Left lung (tissue), 10 donors: ENCODE data around the gene COASY. TPM values are rescaled to one million over a fixed set of nuclear protein-coding genes. Genes with fewer than 3 reads are reported as not detected.

Experiments used
- ATAC-seq: fragments of 200-7000 bp; cut with Tn5 transposase; one replicate; pipeline ENCODE4 v1.9.1; 2020; ENCODE audit warnings: moderate library complexity
- DNase-seq, 4 donors: peaks; one replicate each; pipeline ENCODE4 v3.0.0-alpha.2; 2013 to 2020
- H3K27ac ChIP-seq, 2 donors: fragments of 200-600 bp; sonication (generic) in 1 of 2; one replicate each; pipeline versions ENCODE4 v1.5.0 to v1.8.0; 2020 to 2021
- H3K27me3 ChIP-seq, 2 donors: fragments of 200-600 bp; sonication (generic) in 1 of 2; one replicate each; pipeline versions ENCODE4 v1.5.0 to v1.8.0; 2020 to 2021
- H3K36me3 ChIP-seq, 2 donors: fragments of 200-600 bp; sonication (generic) in 1 of 2; one replicate each; pipeline versions ENCODE4 v1.5.0 to v1.8.0; 2020 to 2021
- H3K4me1 ChIP-seq, 2 donors: fragments of 200-600 bp; one replicate each; pipeline ENCODE4 v1.8.0; 2021
- H3K4me3 ChIP-seq, 2 donors: fragments of 200-600 bp; sonication (generic) in 1 of 2; one replicate each; pipeline versions ENCODE4 v1.5.0 to v1.8.0; 2020 to 2021; ENCODE audit warnings: mild to moderate bottlenecking in 1 of 2
- H3K9me3 ChIP-seq, 2 donors: fragments of 200-600 bp; sonication (generic) in 1 of 2; one replicate each; pipeline versions ENCODE4 v1.5.0 to v1.8.0; 2020 to 2021
- intact Hi-C, 2 donors: fragments of 100-400 bp; cut with DNase I; formaldehyde crosslinking; loops; one replicate each; pipeline versions ENCODE4 v1.11.2 to v1.14.2; 2022
- polyA plus RNA-seq, 6 donors: library from polyadenylated mRNA; unstranded; fragments of 120-200 nt; gene quantifications; one replicate each; pipeline ENCODE4 v1.2.1, GENCODE V29; 2013; ENCODE audit not compliant: insufficient read length in 6 of 6
- total RNA-seq, 2 donors: library from RNA; stranded (reverse); fragmentation: NEBNext Ultra II Directional; extraction: Animal tissue kit (Norgen Biotek cat#: 25700); gene quantifications; one replicate each; pipeline ENCODE4 v1.2.1, GENCODE V29; 2021
- TF ChIP-seq, protein P1 (sequence below), 2 donors: fragments of 200-600 bp; sonication (generic) in 1 of 2; IDR thresholded peaks; one replicate each; pipeline versions ENCODE4 v1.5.0 to v1.8.0; 2021; ENCODE audit warnings: antibody characterized with exemption in 2 of 2
- donor health status: DM: no; HTN: yes; CAD: no.
- donor health status: DM: no; HTN: no; CAD: no.

The COASY gene
- total and polyA plus RNA-seq, 8 donors: 41.1 to 116 (median 43.7) TPM

GRCh38 chr17:42579794-42580551 lies 18.0 kb downstream of the COASY start:
- Histone ChIP-seq H3K9me3 (no peaks in the 10 kb centered on the region), H3K27me3 (no peaks in the 10 kb centered on the region), H3K27ac (no peak overlapping the region), H3K36me3 (peaks cover 0 to 60% of the 10 kb centered on the region in 2 donors), H3K4me1 (peaks cover 11 to 34% of the 10 kb centered on the region in 2 donors), H3K4me3 (no peak overlapping the region)
- DNase-seq (no peak), ATAC-seq (no peak)
- TF ChIP-seq, protein P1, sequence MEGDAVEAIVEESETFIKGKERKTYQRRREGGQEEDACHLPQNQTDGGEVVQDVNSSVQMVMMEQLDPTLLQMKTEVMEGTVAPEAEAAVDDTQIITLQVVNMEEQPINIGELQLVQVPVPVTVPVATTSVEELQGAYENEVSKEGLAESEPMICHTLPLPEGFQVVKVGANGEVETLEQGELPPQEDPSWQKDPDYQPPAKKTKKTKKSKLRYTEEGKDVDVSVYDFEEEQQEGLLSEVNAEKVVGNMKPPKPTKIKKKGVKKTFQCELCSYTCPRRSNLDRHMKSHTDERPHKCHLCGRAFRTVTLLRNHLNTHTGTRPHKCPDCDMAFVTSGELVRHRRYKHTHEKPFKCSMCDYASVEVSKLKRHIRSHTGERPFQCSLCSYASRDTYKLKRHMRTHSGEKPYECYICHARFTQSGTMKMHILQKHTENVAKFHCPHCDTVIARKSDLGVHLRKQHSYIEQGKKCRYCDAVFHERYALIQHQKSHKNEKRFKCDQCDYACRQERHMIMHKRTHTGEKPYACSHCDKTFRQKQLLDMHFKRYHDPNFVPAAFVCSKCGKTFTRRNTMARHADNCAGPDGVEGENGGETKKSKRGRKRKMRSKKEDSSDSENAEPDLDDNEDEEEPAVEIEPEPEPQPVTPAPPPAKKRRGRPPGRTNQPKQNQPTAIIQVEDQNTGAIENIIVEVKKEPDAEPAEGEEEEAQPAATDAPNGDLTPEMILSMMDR (IDR thresholded peaks at IDR 0.05): no peak
- intact Hi-C loops: loop anchor here in 1 of 2 donors (5.0 kb wide), 1 partner anchor 97 kb away; the partner anchor contains the start of gene PLEKHH3

GRCh38 chr17:42581744-42582270 lies 19.9 kb downstream of the COASY start:
- TF ChIP-seq, protein P1 (IDR thresholded peaks at IDR 0.05): no peak
- Histone ChIP-seq H3K27ac (no peak overlapping the region), H3K4me1 (peaks cover 15 to 38% of the 10 kb centered on the region in 2 donors), H3K27me3 (no peaks in the 10 kb centered on the region), H3K36me3 (peaks cover 0 to 75% of the 10 kb centered on the region in 2 donors), H3K4me3 (no peak overlapping the region), H3K9me3 (no peaks in the 10 kb centered on the region)
- intact Hi-C loops: no loop called here
- DNase-seq (no peak), ATAC-seq (no peak)

DNA sequence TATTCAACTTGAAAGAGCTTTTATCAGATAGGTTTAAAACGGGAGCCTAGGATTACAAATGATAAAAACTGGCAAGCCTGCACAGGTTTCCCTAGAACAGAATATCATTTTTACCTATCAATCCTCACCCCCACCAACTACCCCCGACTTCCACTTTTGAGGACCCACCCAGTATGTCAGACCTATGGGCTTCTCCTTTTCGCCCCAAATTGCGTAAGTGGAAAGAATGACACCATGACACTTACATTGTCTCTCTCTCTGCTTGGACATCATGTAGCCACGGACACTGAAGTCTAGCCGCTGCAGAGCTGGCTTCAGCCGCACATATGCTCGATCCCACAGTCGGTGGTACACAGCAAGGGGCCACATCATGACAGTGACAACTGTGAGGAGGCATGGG lies 22.9 kb downstream of the COASY start:
- H3K36me3 ChIP-seq: peaks cover 0 to 100% of the 10 kb centered on the region in 2 donors

DNA sequence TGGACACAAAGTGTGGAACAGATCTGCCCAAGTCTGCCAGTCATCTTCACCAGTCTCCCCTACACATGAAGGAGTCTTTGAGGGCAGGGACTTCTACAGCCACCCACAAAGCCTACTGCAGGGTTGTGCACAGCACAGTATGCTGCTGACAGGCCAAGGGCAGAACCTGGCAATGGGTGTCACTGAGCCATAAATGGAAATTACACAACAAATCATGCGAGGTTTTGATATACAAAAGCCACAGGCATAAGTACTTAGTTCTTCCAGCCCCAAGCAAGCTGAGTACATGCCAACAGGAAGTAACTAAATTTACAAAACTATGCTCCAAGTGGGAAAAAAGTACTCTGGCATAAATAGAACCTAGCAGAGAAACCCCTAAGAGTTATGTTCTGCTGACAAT lies 23.4 kb downstream of the COASY start:
- H3K36me3 ChIP-seq: peaks cover 0 to 100% of the 10 kb centered on the region in 2 donors

More for the DNA sequence above, 22.9 kb downstream of the COASY start:
- Histone ChIP-seq H3K27ac (peak overlapping the region; percentile 8 to 66), H3K9me3 (no peaks in the 10 kb centered on the region), H3K27me3 (no peaks in the 10 kb centered on the region), H3K4me3 (no peak overlapping the region), H3K4me1 (peaks cover 4 to 19% of the 10 kb centered on the region in 2 donors)
- intact Hi-C loops: no loop called here
- TF ChIP-seq, protein P1 (IDR thresholded peaks at IDR 0.05): no peak
- peak; percentile 23 for ATAC-seq
- no peak for DNase-seq

More for the DNA sequence above, 23.4 kb downstream of the COASY start:
- H3K4me1 ChIP-seq: peaks cover 4 to 19% of the 10 kb centered on the region in 2 donors
- intact Hi-C loops: no loop called here
- no peaks in the 10 kb centered on the region for H3K9me3 ChIP-seq
- no peak overlapping the region for H3K4me3 ChIP-seq
- DNase-seq: no peak
- H3K27me3 ChIP-seq: no peaks in the 10 kb centered on the region
- TF ChIP-seq, protein P1 (IDR thresholded peaks at IDR 0.05): no peak
- peak; percentile 88 for ATAC-seq
- H3K27ac ChIP-seq: peak overlapping the region; percentile 8 to 66
